ENCODE measurements around the gene GTF2H3.

- TF ChIP-seq, protein P1, sequence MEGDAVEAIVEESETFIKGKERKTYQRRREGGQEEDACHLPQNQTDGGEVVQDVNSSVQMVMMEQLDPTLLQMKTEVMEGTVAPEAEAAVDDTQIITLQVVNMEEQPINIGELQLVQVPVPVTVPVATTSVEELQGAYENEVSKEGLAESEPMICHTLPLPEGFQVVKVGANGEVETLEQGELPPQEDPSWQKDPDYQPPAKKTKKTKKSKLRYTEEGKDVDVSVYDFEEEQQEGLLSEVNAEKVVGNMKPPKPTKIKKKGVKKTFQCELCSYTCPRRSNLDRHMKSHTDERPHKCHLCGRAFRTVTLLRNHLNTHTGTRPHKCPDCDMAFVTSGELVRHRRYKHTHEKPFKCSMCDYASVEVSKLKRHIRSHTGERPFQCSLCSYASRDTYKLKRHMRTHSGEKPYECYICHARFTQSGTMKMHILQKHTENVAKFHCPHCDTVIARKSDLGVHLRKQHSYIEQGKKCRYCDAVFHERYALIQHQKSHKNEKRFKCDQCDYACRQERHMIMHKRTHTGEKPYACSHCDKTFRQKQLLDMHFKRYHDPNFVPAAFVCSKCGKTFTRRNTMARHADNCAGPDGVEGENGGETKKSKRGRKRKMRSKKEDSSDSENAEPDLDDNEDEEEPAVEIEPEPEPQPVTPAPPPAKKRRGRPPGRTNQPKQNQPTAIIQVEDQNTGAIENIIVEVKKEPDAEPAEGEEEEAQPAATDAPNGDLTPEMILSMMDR (conservative IDR thresholded peaks at IDR 0.05; ENCODE audit: low read length) = peak; percentile 49
- TF ChIP-seq EZH2phosphoT487 (IDR thresholded peaks at IDR 0.05; ENCODE audit: borderline replicate concordance) = no peak
Measured at GRCh38 chr12:123601602-123602489, 31.8 kb upstream of the GTF2H3 start, which contains the start of gene DDX55.
